Purkinje cell (primary cell): ENCODE data around the gene LDHAL6A. TPM values are rescaled to one million over a fixed set of nuclear protein-coding genes. Genes with fewer than 3 reads are reported as not detected.

Experiments
- polyA plus RNA-seq: library from polyadenylated mRNA; unstranded; fragments of >200 nt; fragmentation: Nextera tagmentation; gene quantifications from 2 replicates; pipeline ENCODE4 v1.2.1, GENCODE V29; 2014

Gene LDHAL6A
- 0.15 TPM in 1 of 2 replicates, not detected in the other for polyA plus RNA-seq

DNA sequence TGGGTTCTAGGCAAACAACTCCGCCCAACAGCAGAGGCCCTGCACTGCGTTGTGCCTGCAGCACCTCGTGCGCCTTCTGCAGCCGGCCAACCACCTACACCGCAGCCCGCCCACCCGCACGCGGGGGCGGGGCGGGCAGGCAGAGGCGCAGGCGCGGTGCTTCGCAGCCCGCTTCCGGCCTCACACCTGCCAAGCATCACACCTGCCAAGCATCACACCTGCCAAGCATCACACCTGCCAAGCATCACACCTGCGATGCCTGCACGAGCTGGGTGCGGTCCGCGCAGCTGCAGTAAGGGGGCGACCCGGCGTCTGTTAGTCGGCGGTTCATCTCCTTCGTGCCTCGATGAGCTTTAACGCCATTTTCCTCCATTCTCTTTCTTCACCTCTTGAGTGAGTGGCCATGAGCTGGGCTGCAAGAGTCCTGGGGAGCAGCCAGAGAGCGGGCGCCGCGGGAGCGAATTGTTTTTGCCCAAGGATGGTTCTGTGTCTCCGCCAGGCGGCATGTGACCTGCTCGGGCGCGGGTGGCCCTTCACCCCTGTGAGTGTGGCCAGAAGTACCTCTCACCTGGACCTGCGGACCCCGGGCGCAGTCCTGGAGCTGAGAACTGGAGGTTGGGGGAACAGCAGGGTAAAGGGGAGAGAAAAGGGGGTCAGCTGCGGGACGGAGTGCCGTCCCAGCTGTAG lies at the start of gene LDHAL6A:
TSS of gene LDHAL6A (plus strand) at position 171 of the 687 bp plus-strand sequence. CDS start 825 bp downstream, outside the sequence.

DNA sequence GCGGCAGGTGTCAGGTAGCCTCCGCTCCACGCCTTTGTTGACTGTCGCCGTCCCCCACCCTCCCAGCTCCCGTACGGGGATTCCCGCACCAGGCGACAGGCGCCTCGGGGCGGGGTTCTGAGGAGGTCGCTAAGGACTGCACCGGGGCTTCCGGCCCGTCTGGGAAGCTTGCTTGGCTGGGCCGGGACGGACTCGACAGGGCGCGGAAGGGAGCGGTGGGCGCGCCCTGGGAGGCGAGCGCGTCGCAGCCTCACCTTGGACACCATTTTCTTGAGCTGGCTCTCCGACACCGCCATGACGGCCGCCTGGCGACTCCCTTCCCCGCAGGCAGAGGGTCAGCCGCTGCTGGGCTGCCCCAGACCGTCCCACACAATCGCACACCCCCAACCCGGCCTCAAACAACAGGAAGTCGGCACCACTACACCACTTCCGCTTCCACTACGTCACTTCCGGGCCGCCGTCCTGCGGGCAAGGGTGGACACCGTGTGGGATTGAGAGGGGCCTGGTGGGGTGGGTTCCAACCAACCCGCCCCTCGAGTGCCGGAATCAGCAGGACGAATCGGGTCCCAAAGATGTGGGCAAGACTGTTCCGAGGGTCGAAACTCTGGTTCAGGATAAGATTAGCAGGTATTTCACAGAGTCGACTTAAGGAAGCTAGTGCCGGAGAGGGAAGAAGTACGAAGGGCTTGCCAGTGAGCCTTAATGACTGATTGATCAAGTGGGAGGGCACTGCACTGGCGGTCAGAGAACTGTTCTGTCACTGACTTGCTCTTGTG lies 71.1 kb downstream of the LDHAL6A start, which contains the start of gene TSG101:
TSS of gene TSG101 (minus strand) at position 422 of the 776 bp plus-strand sequence. CDS start at position 296, 126 bp downstream.

Other genes with a start within 250 kb of the LDHAL6A start
- gene SAA4, start 219.1 kb upstream of the LDHAL6A start, polyA plus RNA-seq: not detected in 2 replicates
- not detected in 2 replicates for gene SAA2, start 207.2 kb upstream of the LDHAL6A start, polyA plus RNA-seq
- gene SAA1, start 189.6 kb upstream of the LDHAL6A start, polyA plus RNA-seq: not detected in 2 replicates
- gene HPS5, start 133.7 kb upstream of the LDHAL6A start, polyA plus RNA-seq: 3.2 and 6.8 TPM in 2 replicates
- 80.9 and 126 TPM in 2 replicates for gene GTF2H1, start 133.3 kb upstream of the LDHAL6A start, polyA plus RNA-seq
- 174 and 360 TPM in 2 replicates for gene LDHA, start 61.3 kb upstream of the LDHAL6A start, polyA plus RNA-seq
- 3.5 TPM in 1 of 2 replicates, not detected in the other for gene LDHC, start 43.5 kb upstream of the LDHAL6A start, polyA plus RNA-seq
- gene TSG101, start 71.1 kb downstream of the LDHAL6A start, polyA plus RNA-seq: 56.9 and 72.8 TPM in 2 replicates
- 12.4 and 13.0 TPM in 2 replicates for gene UEVLD, start 132.9 kb downstream of the LDHAL6A start, polyA plus RNA-seq
- gene MISFA, start 143.9 kb downstream of the LDHAL6A start, polyA plus RNA-seq: 2.6 and 3.8 TPM in 2 replicates
- 5.7 and 10.0 TPM in 2 replicates for gene SPTY2D1, start 178.5 kb downstream of the LDHAL6A start, polyA plus RNA-seq
- gene TMEM86A, start 242.9 kb downstream of the LDHAL6A start, polyA plus RNA-seq: 0.09 and 0.11 TPM in 2 replicates